ENCODE data around the gene ANKRD36B.
"Not testable (repeated sequence)": the region's sequence is repeated elsewhere in the genome, so short reads cannot be mapped to it uniquely, and the experiment has no call there.

DNA sequence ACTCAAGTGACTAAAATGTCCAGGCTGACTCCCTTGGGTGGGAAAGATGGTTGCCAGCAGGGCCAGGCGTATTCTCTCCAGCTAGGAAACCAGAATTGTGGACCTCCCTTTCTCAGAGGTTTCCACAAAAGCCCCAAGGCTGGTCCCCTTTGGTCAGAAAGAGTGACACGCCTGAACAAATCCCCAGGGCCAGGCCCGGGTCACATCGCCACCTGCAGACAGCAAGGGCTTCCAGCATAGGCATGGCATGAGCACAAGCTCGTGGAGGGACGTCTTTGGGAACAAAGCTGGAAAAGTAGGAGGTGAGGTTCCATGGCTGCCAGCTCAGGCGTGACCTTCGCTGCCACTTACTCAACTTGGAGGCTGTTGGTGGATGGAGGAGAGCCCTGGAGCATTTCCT, 15.4 kb upstream of the ANKRD36B start:
- TF ChIP-seq, protein P1, sequence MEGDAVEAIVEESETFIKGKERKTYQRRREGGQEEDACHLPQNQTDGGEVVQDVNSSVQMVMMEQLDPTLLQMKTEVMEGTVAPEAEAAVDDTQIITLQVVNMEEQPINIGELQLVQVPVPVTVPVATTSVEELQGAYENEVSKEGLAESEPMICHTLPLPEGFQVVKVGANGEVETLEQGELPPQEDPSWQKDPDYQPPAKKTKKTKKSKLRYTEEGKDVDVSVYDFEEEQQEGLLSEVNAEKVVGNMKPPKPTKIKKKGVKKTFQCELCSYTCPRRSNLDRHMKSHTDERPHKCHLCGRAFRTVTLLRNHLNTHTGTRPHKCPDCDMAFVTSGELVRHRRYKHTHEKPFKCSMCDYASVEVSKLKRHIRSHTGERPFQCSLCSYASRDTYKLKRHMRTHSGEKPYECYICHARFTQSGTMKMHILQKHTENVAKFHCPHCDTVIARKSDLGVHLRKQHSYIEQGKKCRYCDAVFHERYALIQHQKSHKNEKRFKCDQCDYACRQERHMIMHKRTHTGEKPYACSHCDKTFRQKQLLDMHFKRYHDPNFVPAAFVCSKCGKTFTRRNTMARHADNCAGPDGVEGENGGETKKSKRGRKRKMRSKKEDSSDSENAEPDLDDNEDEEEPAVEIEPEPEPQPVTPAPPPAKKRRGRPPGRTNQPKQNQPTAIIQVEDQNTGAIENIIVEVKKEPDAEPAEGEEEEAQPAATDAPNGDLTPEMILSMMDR (conservative IDR thresholded peaks at IDR 0.05; ENCODE audit: low read depth, low read length), result not testable (repeated sequence)
- not testable (repeated sequence) for TF ChIP-seq EZH2 (IDR thresholded peaks at IDR 0.05; ENCODE audit: low read length, unreplicated experiment); EZH2phosphoT487 (IDR thresholded peaks at IDR 0.05; ENCODE audit: borderline replicate concordance, low read length)

All from PC-3 (cell line).